GM21529 (cell line): ENCODE results near the gene LPAR3.
"Not testable (repeated sequence)": the region's sequence is repeated elsewhere in the genome, so short reads cannot be mapped to it uniquely, and the experiment has no call there.

Source experiments
- ATAC-seq: cut with Tn5 transposase; IDR thresholded peaks from one replicate; pipeline ENCODE4 v1.9.1; 2021; ENCODE audit not compliant: unreplicated experiment

The LPAR3 gene

GRCh38 chr1:84907095-84907827 is 14.3 kb upstream of the LPAR3 start:
- ATAC-seq = no peak

GRCh38 chr1:84902727-84903126 is 9.7 kb upstream of the LPAR3 start:
- ATAC-seq = not testable (repeated sequence)

DNA sequence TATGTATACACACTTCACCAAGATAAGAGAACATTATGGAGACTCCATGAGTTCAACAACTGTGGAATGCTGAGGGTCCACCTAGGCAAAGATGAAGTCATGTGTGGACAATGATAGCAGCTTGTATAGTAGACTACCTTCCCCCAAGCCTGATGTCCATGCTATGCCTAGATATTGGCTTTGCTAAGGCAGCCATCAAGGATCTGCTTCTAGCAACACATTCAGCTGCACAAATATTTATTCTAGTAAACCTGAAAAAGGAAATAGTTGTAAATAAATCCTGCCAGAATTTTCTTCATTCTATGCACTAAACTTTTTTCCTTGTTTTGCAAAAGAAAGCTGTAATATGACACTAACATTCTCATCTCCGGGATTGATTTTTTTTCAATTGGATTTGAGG is 7.0 kb upstream of the LPAR3 start:
- no peak for ATAC-seq

DNA sequence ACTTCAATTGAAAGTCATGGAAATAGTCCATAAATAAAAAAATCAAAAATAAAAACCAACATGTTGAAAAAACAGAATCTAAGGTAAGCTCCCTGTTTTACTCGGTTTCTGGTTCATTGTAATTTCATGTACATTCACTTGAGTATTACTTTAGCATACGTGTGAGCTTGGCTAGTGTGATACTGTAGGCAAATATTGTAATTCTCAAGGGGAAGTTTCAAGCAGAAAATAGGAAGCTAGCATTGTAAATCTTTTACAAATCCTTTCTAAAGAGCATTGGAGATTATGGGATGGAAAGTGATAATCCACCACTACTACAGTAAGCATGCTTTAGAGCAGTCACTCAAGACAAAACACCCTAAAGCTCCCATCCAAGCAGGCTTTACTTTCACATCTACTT is 3.3 kb upstream of the LPAR3 start:
- ATAC-seq = no peak

DNA sequence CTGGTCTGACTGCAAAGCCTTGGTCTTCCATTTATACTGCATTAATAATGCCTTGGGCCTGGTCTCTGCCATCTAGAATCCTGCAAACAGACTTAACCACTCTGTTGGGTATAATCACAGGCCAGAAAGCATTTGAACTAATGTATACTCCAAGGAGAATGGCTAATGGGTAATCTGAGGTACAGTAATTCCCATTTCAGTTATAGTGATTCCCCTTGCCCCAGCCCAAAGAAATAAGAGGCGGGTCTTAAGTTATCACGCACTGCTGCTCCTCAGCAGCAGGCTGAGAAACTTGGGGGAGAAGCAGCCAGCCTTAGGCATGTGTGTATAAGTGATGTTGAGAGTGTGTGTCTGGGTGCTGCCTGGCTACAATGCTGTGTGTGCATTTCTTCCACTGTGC is 2.4 kb downstream of the LPAR3 start:
- no peak for ATAC-seq

GRCh38 chr1:84889437-84889836 is 3.6 kb downstream of the LPAR3 start:
- no peak for ATAC-seq

DNA sequence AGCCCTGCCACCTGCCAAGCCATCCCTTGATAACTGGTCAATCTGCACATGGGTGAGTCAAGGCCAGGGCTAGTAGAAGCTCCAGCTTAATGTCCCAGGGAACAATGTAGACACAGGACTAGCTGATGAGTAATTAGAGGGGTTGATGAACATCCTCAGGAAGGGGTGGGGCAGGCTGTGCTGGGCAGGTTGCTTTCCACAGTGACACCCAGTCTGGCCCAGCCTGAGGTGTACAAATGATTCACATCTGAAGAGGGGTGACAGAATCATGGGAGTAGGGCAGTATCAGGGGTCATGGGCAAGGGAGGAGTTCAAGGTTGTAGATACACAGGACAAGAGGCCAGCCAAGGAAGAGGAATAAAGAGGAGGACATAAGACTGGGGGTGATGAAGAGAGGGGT is 4.3 kb downstream of the LPAR3 start:
- ATAC-seq = no peak

GRCh38 chr1:84887261-84887934 is 5.6 kb downstream of the LPAR3 start:
- ATAC-seq = no peak

- no peak for ATAC-seq
Observed at GRCh38 chr1:84885469-84885868, 7.5 kb downstream of the LPAR3 start.

DNA sequence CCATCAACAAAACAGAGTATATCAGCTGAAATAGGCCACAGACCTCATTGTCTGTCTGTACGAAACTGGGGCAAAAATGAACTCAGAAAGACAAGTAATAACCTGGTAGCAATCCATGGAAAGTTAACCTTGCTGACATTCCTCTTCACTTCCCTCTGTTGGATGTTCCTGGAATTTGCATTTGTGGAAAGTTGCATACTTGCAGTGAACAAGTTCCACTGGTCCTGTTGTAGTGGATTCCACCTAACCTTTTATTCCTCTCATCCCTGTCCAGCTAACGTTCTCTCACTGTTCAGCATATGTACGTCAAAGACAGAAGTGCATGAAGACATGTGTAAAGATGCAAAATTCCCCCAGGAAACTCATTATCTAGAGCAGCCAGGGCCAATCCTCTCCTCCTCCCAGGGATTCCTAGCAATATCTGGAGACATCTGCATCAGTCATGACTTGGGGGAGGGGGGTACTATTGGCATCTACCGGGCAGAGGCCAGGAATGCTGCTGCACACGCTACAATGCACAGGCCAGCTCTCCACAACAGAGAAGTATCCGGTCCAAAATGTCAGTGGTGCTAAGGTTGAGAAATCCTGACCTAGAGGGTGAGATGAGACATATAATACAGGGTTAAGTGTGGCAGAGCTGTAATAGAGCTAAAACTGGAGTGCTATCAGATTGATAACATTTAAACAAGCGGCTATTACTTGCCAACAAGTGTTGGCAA is 8.2 kb downstream of the LPAR3 start:
- no peak for ATAC-seq

DNA sequence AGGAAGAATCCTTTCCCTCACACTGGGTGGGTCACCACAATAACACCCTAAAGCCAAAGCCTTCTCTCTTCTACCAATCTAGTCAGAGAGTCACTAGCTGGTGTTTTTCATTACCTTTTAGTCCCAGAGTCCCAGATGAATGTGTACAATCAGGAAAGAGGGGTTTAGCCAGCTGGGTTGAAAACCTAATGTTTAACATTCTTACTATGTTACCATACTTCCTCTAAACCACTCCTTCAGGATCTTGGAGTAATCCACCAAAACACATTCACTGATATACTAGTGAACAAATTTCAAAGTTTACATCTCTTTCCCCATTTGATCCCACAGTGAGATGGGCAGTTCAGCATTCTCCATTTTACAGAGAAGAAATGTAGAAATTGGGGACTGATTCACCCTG is 9.7 kb downstream of the LPAR3 start:
- no peak for ATAC-seq

- ATAC-seq = no peak
Observed at GRCh38 chr1:84877592-84877991, 15.4 kb downstream of the LPAR3 start.

DNA sequence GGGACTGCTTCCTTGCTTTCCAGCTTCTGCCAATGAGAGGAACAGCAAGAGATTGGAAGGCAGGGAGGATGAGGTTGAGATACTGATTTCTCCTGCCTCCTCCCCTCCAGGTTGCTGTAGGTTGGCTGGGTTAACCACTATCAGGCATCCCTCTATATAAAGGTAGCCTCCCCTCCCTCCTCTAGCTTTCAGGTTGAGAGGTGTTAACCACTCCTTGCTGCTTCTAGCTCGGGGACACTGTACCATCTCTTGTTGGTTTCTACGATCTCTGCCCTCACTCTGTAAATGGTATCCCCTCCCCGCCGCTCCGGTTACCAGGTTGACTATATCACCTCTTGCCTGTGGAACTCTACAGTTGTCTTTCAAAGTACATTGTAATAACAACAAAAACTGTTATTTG is 16.7 kb downstream of the LPAR3 start:
- no peak for ATAC-seq

GRCh38 chr1:84873366-84873765 is 19.6 kb downstream of the LPAR3 start:
- ATAC-seq = no peak

- no peak for ATAC-seq
Observed at GRCh38 chr1:84872696-84873355, 20.2 kb downstream of the LPAR3 start.

- no peak for ATAC-seq
Observed at GRCh38 chr1:84871181-84871580, 21.8 kb downstream of the LPAR3 start.

DNA sequence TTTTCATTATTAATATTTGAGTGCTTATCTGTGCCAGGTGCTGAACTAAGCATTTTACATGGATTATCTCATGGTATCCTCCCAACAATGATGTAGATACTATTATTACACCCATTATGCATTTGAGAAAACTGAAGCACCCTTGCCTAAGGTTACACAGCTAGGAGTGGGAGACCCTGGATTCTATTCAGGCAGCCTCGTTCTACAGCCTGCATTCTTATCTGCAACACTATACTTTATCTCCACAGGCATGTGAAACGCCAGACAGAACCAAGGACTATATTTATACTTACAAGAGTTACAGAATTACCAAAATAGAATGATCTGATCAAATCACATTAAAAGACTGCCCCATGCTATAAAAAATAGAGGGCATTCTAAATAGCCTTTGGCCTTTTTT is 22.4 kb downstream of the LPAR3 start:
- no peak for ATAC-seq

- ATAC-seq = no peak
Observed at GRCh38 chr1:84869720-84870119, 23.3 kb downstream of the LPAR3 start.

- peak; percentile 85 for ATAC-seq
Observed at GRCh38 chr1:84862810-84863251, 30.2 kb downstream of the LPAR3 start.

DNA sequence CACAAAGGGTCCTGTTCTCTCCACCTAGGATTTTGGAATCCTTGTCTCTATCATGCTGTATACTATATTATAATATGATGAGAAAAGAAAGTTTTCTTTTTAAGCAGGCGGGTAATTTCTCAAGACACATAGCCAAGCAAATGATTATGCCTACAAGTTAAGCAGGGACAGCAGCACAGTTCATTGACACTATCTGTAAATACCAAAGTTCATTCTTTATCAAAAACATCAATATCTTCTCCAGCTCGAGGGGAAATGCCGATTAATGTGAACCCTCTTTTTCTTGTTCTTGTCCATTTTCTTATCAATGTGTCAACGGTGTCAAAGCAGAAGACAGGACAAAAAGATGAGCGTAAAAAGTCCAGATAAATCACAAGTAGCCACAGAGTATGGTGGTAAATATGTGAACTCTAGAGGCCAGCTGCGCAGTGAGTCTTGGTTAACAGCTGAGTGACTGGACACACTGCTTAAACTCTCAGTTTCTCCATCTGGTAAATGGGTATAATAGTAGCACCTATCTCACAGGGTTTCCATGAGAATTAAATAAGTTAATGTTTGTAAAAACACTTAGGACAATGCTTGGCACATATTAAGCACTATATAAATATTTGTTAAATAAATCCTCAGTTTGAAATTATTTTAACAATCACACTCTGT is 30.9 kb downstream of the LPAR3 start:
- ATAC-seq = peak; percentile 20

DNA sequence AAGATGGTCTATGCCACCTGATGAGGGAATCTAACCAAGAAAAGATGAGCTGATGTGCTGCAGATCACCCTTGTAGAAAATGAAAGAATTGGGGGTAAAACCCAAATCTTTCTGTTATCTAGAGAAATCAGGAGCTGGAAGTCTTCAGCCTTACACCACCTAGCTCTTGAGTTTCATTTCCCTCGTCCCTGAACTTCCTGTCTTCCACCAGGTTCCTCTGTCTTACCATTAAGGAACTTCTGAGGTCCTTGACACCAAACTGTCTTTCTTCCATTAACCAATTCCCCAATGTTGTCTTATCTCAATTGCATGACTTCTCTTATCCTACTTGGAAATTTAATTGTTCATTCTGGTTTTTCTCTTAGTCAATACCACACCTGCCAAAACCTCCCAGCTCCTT is 31.5 kb downstream of the LPAR3 start:
- no peak for ATAC-seq
